Right renal pelvis (tissue), 4 donors: Measurements from ENCODE around the gene RIPPLY1. TPM values are rescaled to one million over a fixed set of nuclear protein-coding genes. Genes with fewer than 3 reads are reported as not detected.

Experiments used
- DNase-seq, 4 donors: peaks; one replicate each; pipeline ENCODE4 v3.0.0-alpha.2; 2013; ENCODE audit warnings: low read depth in 4 of 4, low spot score in 3 of 4, missing footprints in 1 of 4
- polyA plus RNA-seq, 4 donors: library from polyadenylated mRNA; unstranded; fragments of 120-200 nt; gene quantifications; one replicate each; pipeline ENCODE4 v1.2.1, GENCODE V29; 2013; ENCODE audit not compliant: insufficient read length in 4 of 4

RIPPLY1 gene
- polyA plus RNA-seq: 1 to 10 TPM; 2.1 to 3.7 (median 3.1) TPM

- DNase-seq: no peak
Measured at GRCh38 chrX:106903291-106903824, at the start of gene RIPPLY1. RIPPLY1 (minus strand) TSS chrX:106903341; CDS start chrX:106903287, 54 bp downstream.

GRCh38 chrX:106952538-106952937 is 49.4 kb upstream of the RIPPLY1 start:
- DNase-seq: no peak

- no peak for DNase-seq
Measured at GRCh38 chrX:106952089-106952488, 48.9 kb upstream of the RIPPLY1 start.

GRCh38 chrX:106951230-106951629 is 48.1 kb upstream of the RIPPLY1 start:
- DNase-seq: no peak

- DNase-seq: no peak
Measured at GRCh38 chrX:106950381-106950780, 47.2 kb upstream of the RIPPLY1 start.

GRCh38 chrX:106949366-106949765 is 46.2 kb upstream of the RIPPLY1 start:
- no peak for DNase-seq

GRCh38 chrX:106948641-106949040 is 45.5 kb upstream of the RIPPLY1 start:
- DNase-seq: no peak

- DNase-seq: no peak
Measured at GRCh38 chrX:106946464-106946863, 43.3 kb upstream of the RIPPLY1 start.

GRCh38 chrX:106940068-106940467 is 36.9 kb upstream of the RIPPLY1 start:
- no peak for DNase-seq

GRCh38 chrX:106939566-106939965 is 36.4 kb upstream of the RIPPLY1 start:
- no peak for DNase-seq

- no peak for DNase-seq
Measured at GRCh38 chrX:106936246-106936645, 33.1 kb upstream of the RIPPLY1 start.

- DNase-seq: no peak
Measured at GRCh38 chrX:106935175-106935574, 32.0 kb upstream of the RIPPLY1 start.

- DNase-seq: no peak
Measured at GRCh38 chrX:106933538-106933961, 30.4 kb upstream of the RIPPLY1 start.

- DNase-seq: no peak
Measured at GRCh38 chrX:106932960-106933537, 29.9 kb upstream of the RIPPLY1 start.

- no peak for DNase-seq
Measured at GRCh38 chrX:106932492-106932923, 29.4 kb upstream of the RIPPLY1 start.

GRCh38 chrX:106931831-106932491 is 28.8 kb upstream of the RIPPLY1 start:
- DNase-seq: no peak

- no peak for DNase-seq
Measured at GRCh38 chrX:106928227-106928626, 25.1 kb upstream of the RIPPLY1 start.

GRCh38 chrX:106927700-106928099 is 24.6 kb upstream of the RIPPLY1 start:
- no peak for DNase-seq

GRCh38 chrX:106927023-106927422 is 23.9 kb upstream of the RIPPLY1 start:
- no peak for DNase-seq

GRCh38 chrX:106921637-106922036 is 18.5 kb upstream of the RIPPLY1 start:
- DNase-seq: no peak

- no peak for DNase-seq
Measured at GRCh38 chrX:106919932-106920452, 16.9 kb upstream of the RIPPLY1 start, which contains the start of gene CLDN2. CLDN2 (plus strand) TSS chrX:106920402; CDS start chrX:106928229, 7,827 bp downstream.
